Tibial nerve (tissue), 4 donors: ENCODE data around the gene IL27RA. TPM values are rescaled to one million over a fixed set of nuclear protein-coding genes. Genes with fewer than 3 reads are reported as not detected.
"Not testable (repeated sequence)": the region's sequence is repeated elsewhere in the genome, so short reads cannot be mapped to it uniquely, and the experiment has no call there.

ENCODE experiments used
- DNase-seq, 2 donors: peaks; one replicate each; pipeline ENCODE4 v3.0.0-alpha.2; 2019; ENCODE audit warnings: low spot score in 2 of 2
- H3K27ac ChIP-seq, 4 donors: fragments of 200-600 bp; sonication (generic) in 3 of 4; one replicate each; pipeline ENCODE4 v1.5.1; 2017 to 2019; ENCODE audit warnings: mild to moderate bottlenecking in 1 of 4
- H3K27me3 ChIP-seq, 2 donors: fragments of 200-600 bp; sonication (generic) in 1 of 2; one replicate each; pipeline versions ENCODE4 v1.5.1 to v1.6.0; 2017 to 2019
- H3K36me3 ChIP-seq, 3 donors: fragments of 200-600 bp; sonication (generic); one replicate each; pipeline ENCODE4 v1.5.1; 2018 to 2019
- H3K4me1 ChIP-seq, 4 donors: fragments of 200-600 bp; sonication (generic) in 3 of 4; one replicate each; pipeline ENCODE4 v1.5.1; 2017 to 2019
- H3K4me3 ChIP-seq, 4 donors: fragments of 200-600 bp; sonication (generic) in 3 of 4; one replicate each; pipeline ENCODE4 v1.5.1; 2017 to 2019; ENCODE audit warnings: mild to moderate bottlenecking in 1 of 4, moderate library complexity in 1 of 4
- H3K9me3 ChIP-seq, 4 donors: fragments of 200-600 bp; sonication (generic) in 3 of 4; one replicate each; pipeline ENCODE4 v1.5.1; 2017 to 2019
- EP300 ChIP-seq, 2 donors: sonication (generic); formaldehyde crosslinking; IDR thresholded peaks; one replicate each; pipeline ENCODE4 v1.6.1; 2017; ENCODE audit warnings: antibody characterized with exemption in 2 of 2, mild to moderate bottlenecking in 1 of 2
- POLR2A ChIP-seq, 2 donors: fragments of 450-650 bp; IDR thresholded peaks; one replicate each; pipeline ENCODE4 v1.6.1; 2017; ENCODE audit warnings: antibody characterized with exemption in 2 of 2, mild to moderate bottlenecking in 2 of 2, moderate library complexity in 2 of 2
- WGBS, 2 donors: methylation state at CpG; one replicate each; pipeline ENCODE4 v1.1.5; 2018; 5-methylcytosine and 5-hydroxymethylcytosine counted together
- total RNA-seq, 4 donors: library from RNA; depleted of rRNA; stranded (reverse); fragments of >200 nt; gene quantifications; one replicate each; pipeline ENCODE4 v1.1.0, GENCODE V29; 2016
- TF ChIP-seq, protein P1 (sequence below), 5 experiments: fragments of 200-600 bp in 3 of 5; fragments of 450-650 bp in 2 of 5; sonication (generic) in 3 of 5; IDR thresholded peaks; one replicate each; pipeline ENCODE4 v1.5.1; 2016 to 2019; ENCODE audit warnings: antibody characterized with exemption in 5 of 5, mild to moderate bottlenecking in 3 of 5, moderate library complexity in 2 of 5

Gene IL27RA
- total RNA-seq, 4 donors from 2014 or later: 2.4 to 3.5 (median 3.0) TPM

DNA sequence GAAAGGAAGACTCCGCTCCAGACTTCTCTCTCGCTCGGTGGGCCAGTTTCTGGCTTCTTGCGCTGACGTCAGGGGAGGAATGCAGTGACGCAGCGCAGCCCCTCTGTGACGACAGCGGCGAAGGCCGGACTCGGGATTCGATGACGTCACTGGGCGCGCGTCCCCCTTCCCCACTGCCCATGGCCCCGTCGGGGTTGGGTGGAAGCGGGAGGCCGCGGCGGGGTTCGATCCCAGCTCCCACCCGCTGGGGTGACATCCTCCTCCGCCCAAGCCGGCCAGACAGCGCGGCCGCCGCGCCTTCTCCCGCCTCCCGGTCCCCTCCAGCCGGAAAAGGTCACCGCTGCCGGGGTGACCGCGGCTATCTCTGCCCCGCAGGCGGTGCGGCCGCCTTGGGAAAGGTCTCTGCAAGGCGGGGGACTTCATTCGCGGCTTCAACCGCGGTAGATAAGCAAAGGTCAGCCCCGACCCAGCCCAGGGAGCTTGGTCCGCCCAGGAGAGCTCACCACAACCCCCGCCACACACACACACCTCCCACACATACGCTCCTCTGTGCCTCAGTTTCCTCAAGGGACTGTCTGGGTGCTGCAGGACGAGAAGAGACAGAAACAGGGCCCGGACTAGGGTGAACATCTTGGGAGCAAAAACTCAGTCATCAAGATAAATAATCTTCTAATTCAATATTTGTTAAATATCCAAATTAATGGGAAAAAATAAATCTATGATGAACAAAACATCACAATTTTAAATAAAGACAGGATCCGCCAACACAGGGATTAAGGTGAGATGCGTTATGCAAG, 24.6 kb upstream of the IL27RA start:
- peak overlapping the region; percentile 94 to 100 (median 100) for H3K27ac ChIP-seq
- no peaks in the 10 kb centered on the region for H3K9me3 ChIP-seq
- H3K4me1 ChIP-seq: peaks cover 0 to 37% (median 16%) of the 10 kb centered on the region in 4 donors
- H3K27me3 ChIP-seq: no peaks in the 10 kb centered on the region
- peak overlapping the region; percentile 52 to 97 (median 76) for H3K4me3 ChIP-seq
- TF ChIP-seq, protein P1, sequence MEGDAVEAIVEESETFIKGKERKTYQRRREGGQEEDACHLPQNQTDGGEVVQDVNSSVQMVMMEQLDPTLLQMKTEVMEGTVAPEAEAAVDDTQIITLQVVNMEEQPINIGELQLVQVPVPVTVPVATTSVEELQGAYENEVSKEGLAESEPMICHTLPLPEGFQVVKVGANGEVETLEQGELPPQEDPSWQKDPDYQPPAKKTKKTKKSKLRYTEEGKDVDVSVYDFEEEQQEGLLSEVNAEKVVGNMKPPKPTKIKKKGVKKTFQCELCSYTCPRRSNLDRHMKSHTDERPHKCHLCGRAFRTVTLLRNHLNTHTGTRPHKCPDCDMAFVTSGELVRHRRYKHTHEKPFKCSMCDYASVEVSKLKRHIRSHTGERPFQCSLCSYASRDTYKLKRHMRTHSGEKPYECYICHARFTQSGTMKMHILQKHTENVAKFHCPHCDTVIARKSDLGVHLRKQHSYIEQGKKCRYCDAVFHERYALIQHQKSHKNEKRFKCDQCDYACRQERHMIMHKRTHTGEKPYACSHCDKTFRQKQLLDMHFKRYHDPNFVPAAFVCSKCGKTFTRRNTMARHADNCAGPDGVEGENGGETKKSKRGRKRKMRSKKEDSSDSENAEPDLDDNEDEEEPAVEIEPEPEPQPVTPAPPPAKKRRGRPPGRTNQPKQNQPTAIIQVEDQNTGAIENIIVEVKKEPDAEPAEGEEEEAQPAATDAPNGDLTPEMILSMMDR (IDR thresholded peaks at IDR 0.05): no peak
- peak in 1 of 2 donors; percentile 36 for TF ChIP-seq POLR2A (IDR thresholded peaks at IDR 0.05)
- peak; percentile 71 to 95 for TF ChIP-seq EP300 (IDR thresholded peaks at IDR 0.05)
- no peaks in the 10 kb centered on the region for H3K36me3 ChIP-seq
- WGBS, 2 donors: 13 to 16% methylated on average over 14 to 21 of the region's 56 CpGs
- DNase-seq: no peak

DNA sequence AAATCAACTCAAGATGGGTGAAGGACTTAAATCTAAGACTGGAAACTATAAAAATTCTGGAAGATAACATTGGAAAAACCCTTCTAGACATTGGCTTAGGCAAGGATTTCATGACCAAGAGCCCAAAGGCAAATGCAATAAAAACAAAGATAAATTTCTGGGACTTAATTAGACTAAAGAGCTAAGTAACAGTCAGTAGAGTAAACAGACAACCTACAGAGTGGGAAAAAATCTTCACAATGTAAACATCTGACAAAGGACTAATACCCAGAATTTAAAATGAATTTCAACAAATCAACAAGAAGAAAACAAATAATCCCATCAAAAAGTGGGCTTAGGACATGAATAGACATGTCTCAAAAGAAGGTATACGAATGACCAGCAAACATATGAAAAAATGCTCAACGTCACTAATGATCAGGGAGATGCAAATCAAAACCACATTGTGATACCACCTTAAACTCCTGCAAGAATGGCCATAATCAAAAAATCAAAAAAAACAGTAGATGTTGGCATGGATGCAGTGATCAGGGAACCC, 19.1 kb upstream of the IL27RA start:
- H3K36me3 ChIP-seq: no peaks in the 10 kb centered on the region
- H3K4me3 ChIP-seq: no peak overlapping the region
- 77 to 82% methylated on average over 2 of the region's 2 CpGs for WGBS, 2 donors
- H3K9me3 ChIP-seq: no peaks in the 10 kb centered on the region
- no peak for DNase-seq
- no peaks in the 10 kb centered on the region for H3K4me1 ChIP-seq
- TF ChIP-seq EP300 (IDR thresholded peaks at IDR 0.05) (no peak), POLR2A (IDR thresholded peaks at IDR 0.05) (no peak)
- TF ChIP-seq, protein P1 (IDR thresholded peaks at IDR 0.05): no peak
- no peak overlapping the region for H3K27ac ChIP-seq
- no peaks in the 10 kb centered on the region for H3K27me3 ChIP-seq

DNA sequence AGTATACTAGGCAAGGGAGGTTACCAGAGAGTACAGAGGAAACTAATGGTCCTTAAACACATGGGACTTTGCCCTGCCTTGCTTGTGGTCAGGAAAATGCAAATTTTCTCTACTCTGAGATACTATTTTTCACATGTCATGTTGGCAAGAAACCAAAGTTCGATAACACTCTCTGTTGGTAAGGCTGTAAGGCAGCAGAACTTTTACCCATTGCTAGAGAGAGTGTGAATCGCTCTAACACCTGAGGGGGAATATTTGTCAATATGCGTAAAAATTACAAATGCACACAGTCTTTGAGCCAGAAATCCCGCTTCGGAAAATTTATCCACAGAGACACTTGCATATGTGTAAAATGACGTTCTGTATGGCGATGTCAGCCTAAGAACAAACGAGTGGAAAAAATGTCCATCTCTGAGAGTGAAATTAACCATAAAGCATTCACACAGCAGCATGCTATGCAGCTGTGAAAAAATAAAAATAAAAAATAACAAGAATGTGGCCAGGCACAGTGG, 16.0 kb upstream of the IL27RA start:
- Histone ChIP-seq H3K4me3 (no peak overlapping the region), H3K36me3 (no peaks in the 10 kb centered on the region), H3K27ac (no peak overlapping the region), H3K4me1 (no peaks in the 10 kb centered on the region), H3K27me3 (no peaks in the 10 kb centered on the region), H3K9me3 (no peaks in the 10 kb centered on the region)
- WGBS, 2 donors: 67 to 74% methylated on average over 8 of the region's 8 CpGs
- TF ChIP-seq POLR2A (IDR thresholded peaks at IDR 0.05) (no peak), EP300 (IDR thresholded peaks at IDR 0.05) (no peak)
- TF ChIP-seq, protein P1 (IDR thresholded peaks at IDR 0.05): no peak
- DNase-seq: no peak

DNA sequence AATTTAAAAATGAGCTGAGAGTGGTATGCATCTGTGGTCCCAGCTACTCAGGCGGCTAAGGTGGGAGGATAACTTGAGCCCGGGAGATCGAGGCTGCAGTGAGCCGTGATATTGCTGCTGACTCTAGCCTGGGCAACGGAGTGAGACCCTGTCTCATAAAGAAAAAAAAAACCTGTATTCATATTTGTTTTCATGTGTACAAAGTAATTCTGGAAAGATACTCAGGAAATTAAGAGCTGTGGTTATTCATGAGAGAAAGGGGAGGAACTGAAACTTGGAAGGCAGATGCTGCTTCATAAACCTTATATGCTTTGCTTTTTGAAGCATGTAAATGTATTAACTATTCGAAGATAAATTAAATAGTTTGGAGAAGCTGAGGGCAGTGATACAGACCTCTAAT, 12.5 kb upstream of the IL27RA start:
- TF ChIP-seq, protein P1 (IDR thresholded peaks at IDR 0.05): no peak
- TF ChIP-seq POLR2A (IDR thresholded peaks at IDR 0.05) (no peak), EP300 (IDR thresholded peaks at IDR 0.05) (no peak)
- Histone ChIP-seq H3K36me3 (no peaks in the 10 kb centered on the region), H3K9me3 (no peaks in the 10 kb centered on the region), H3K27me3 (no peaks in the 10 kb centered on the region), H3K4me3 (no peak overlapping the region), H3K27ac (no peak overlapping the region), H3K4me1 (peaks cover 0 to 7% (median 0%) of the 10 kb centered on the region in 4 donors)
- 79 to 83% methylated on average over 6 of the region's 6 CpGs for WGBS, 2 donors
- DNase-seq: no peak

DNA sequence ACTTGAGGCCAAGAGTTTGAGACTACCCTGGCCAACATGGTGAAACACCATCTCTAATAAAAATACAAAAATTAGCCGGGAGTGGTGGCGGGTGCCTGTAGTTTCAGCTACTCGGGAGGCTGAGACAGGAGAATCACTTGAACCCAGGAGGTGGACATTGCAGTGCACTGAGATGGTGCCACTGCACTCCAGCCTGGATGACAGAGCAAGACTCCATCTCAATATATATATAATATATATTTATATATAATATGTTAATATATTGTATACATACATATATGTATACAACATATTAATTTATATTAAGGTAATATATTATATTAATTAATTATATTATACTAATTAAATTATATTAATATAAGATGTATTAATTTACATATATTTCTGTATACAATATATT, 11.8 kb upstream of the IL27RA start:
- H3K27ac ChIP-seq, H3K4me3 ChIP-seq, H3K4me1 ChIP-seq, DNase-seq, H3K9me3 ChIP-seq, H3K27me3 ChIP-seq, H3K36me3 ChIP-seq: not testable (repeated sequence)
- 88 to 91% methylated on average over 3 of the region's 3 CpGs for WGBS, 2 donors
